ENCODE results near the gene GP5.

GP5 gene

DNA sequence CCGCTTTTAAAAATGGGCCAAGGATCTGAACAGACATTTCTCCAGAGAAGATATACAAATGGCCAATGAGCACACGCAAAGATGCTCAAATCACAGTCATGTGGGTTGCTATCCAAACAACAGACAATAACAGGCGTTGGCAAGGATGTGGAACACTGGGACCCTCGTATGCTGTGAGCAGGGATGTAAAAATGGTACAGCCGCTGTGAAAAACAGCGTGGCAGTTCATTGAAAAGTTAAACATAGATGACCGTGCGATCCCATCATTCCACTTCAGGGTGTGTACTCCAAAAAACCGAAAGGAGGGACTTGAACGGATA, 22.9 kb downstream of the GP5 start:
- no peak for DNase-seq (ENCODE audit: low spot score)

DNA sequence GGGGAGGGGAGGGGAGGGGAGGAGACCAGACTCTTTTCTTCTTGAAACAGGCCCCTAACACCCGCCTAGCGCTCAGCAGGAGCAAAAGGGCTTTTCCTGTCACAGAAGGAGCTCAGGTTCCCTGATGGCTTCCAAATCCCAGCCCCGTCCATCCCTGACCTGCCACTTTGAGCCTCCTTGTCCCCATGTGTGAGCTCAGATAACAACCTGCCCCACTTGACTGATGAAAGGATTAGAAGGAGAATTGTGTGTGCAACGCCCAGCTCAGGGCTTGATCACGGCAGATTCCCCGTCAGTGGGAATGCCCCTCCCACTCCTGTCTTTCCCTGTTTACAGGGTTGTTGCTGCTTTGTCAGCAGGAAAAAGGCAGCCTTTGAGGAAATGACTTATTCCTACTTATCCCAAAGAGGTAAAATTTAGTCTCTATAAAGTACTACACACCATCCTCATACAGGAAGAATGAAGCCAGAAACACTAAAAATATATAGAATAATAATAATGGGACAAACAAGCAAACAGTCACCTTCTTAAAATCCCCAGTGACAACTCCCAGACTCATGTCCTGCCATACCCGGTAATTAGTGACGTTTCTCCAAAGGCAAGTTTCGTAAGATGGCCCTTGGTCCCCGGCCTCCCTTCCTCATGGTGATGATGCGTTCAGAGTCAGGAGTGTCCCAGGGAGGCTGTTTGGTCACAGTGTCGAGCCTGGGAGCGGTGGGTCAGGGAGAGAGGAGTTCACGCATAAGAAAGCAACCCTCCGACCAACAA, 23.4 kb downstream of the GP5 start:
- peak; percentile 63 for DNase-seq (ENCODE audit: low spot score)

DNA sequence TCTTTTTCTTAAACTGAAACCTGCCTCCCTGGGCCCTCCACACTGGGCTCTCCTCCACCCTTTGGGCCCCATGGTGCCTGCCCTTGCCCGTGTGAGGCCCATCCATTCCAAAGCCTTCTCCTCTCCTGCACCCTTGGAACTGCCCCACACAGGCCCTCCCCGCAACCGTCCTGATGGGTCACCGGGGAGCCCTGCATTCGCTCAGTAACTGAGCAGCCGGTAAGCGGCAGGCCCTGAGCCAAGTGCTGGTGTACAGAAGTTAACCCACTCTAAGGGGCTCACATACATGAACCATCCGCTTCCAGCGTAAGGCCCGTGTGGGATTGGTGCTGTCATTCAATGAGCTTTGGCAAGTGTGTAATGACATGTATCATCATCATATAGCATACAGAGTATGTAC, 24.1 kb downstream of the GP5 start:
- DNase-seq (ENCODE audit: low spot score) = no peak

DNA sequence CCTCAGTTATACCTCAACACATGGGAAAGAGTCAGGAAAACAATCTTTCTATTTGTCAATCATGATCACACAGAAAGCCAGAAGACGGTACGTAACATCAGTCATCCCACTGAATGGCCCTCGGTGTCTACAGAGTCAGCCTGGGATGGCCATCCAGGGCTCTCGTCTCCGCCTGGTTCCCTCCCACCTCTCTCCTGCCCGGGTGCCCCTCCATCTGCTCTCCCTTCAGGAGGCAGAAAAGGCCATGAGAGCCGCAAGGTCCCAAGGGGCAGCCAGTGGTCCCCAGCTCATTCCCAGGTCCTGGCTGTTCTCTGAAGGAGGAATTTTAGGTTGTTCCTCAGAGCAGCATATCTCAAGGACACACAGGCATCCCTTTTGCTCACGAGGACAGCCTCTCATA, 25.2 kb downstream of the GP5 start:
- DNase-seq (ENCODE audit: low spot score) = no peak

DNA sequence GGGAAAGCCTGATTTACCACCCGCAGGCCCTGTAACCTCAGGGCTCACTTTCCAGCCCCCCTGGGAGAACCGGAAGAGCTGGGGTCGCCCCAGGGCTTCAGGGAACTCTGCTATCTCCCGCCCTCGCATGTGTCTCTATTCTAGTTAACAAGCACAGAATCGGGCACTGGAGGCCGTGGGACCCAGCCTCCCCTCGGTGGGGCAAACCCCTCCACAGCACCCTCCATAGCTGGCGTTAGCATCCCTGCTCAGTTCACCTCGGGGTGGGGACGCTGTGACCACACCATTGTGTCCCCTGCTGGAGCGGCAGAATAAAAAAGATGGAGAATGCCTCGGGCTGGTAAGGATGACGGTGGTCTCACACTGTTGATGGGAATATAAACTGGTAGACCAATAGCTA, 26.0 kb downstream of the GP5 start:
- DNase-seq (ENCODE audit: low spot score) = no peak

DNA sequence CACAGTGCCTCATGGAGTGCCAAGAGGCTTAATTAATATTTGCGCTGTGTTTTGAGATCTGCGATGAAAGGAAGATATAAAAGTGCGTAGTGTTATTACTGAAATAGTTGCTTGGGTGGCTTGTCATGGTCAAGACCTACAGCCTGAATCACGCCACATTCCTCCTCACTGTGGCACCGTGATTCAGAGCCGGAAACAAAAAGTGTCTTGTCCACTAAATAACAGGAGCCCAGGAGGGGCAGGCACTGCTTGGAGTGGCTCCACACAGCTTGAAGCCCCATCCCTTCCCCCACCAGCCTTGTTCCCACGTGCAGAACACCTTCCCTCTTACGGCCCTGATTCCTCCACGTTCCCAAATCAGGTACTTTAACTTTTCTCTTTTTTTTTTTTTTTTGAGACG, 28.3 kb downstream of the GP5 start:
- DNase-seq (ENCODE audit: low spot score) = no peak

DNA sequence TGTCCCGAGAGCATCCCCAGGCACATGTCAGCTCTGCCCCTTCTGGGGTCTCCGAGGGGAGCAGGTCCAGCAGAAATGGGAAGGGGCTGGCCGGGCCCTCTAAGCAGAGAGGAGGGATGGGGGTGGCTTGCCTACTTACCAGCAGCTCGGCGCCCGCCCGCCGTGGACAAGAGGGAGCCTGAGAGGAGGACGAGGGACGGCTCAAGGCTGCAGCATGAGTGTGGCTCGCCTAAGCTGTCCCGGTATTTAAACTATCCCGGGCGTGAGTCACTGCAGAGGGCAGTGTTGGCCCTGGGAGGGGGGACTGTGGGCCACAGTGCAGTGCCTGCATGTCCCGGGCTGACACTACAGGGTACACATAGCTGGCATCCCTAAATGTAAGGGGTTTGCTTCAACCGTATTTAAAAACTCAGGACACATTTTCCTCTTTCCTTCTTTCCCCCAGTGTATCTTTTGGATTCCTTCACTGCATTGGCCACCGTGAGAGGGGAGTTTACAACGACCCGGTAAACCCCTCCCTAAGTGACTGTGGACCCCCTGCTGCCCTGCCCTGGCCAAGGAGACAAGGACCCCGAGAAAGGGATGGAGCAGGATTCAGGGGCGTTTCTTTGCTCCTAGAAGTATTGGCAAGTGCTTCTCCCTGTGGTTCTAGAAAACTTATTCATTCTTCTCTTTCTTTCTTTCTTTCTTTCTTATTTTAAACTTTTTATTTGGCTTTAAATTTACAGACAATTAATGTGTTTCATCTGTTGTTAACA, 29.4 kb downstream of the GP5 start, which contains the start of gene LRRC15:
LRRC15 (minus strand) TSS at position 222 of the 758 bp plus-strand sequence. CDS start 8,700 bp downstream, outside the sequence.
- DNase-seq (ENCODE audit: low spot score) = peak; percentile 76

DNA sequence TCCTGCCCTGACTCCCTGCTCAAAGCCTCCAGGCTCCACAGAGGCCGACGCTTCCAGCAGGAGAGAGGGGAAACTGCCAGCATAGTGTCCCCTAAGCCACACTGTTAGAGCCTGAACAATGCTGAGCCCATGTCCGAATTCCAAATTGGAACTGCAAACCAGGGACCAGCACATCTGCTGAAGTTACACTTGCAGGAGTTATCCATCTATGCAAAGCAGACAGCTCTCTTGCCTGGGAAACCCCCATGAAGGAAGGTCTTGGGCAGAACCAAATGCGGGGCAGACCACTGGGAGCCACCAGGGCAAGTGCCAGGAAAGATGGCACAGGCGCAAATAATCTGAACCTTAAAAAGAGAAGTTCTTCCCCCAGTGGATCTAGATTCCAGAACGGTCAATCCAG, 30.1 kb downstream of the GP5 start:
- no peak for DNase-seq (ENCODE audit: low spot score)

DNA sequence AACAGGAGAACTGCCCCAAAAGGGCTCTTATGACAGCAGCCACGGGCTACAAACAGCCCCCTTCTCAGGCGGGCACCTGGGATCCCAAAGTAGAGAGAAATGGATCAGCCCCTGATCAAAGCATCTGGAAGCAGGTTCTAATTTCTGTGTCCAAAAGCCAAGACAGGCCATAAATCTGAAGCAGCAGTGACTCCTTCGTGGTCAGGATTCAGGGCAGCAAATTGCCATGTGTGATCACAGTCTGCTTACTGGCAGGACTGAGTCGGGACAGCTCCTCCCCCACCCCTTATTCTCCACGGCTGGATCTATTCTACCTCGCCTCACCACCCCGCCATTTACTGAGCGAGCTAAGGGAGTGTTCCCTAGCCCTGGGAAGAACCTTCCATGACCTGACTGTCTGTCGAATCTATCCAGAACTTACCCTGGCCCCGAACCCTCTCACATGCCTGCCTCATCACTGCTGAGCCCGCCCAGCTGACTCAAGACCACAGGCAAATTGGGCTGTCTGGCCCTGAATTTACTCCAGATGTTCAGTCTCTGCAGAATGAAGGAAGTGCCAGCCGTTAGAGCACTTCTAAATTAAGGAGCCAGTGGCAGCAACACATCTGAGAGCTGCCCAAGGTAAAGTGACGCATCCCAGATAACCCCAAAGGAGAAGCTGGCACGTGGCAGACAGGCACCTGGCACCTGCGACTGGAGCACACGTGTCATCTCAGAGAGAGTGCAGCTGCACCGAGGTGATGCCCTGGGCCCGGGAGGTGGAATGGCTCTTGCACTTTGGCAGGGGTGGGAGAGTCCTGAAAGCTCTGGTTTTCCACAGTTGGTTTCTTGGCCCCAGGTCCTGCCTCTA, 30.8 kb downstream of the GP5 start:
- DNase-seq (ENCODE audit: low spot score) = no peak

DNA sequence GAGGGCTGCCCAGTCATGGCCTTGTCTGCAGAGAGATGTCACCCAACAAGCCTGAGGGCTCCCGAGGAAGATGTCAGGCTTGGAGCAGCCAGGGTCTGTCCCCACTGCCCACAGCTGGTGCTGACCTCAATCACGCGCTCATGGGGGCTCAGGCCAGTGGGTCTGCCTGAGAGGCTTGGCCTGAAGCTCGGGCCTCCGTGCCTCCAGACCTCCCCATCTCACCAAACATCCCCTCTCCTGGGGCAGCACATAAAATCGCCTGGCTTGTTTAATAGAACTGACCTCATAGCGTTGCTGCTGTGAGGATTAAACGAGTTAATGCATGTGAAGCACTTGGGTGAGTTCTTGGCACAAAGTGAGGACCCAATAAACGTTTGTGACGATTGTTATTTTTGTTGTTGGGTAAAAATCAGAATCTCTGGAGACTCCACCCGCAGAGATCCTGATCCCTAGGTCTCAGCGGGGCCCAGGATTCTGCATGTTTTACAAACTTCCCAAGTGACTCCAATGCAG, 33.0 kb downstream of the GP5 start:
- DNase-seq (ENCODE audit: low spot score) = no peak

DNA sequence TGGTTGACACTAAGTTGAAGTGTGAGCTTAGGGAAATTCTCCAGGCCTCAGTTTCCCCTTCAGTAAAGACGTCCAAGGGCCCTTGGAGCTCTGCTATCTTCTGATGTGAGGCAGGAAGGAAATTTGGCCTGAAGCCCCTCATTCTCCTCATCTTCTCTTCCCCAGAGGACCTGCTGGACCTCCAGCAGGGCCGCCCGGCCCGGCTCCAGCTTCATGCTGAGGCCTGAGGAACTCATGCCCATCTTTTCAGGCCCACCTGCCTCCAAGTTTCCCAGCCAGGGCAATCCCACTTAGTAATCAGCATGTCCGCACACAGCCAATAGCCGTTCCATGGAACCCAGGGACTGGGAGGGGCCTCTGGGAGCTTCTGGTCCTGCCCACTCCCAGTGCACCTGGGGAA, 33.5 kb downstream of the GP5 start:
- DNase-seq (ENCODE audit: low spot score) = no peak

DNA sequence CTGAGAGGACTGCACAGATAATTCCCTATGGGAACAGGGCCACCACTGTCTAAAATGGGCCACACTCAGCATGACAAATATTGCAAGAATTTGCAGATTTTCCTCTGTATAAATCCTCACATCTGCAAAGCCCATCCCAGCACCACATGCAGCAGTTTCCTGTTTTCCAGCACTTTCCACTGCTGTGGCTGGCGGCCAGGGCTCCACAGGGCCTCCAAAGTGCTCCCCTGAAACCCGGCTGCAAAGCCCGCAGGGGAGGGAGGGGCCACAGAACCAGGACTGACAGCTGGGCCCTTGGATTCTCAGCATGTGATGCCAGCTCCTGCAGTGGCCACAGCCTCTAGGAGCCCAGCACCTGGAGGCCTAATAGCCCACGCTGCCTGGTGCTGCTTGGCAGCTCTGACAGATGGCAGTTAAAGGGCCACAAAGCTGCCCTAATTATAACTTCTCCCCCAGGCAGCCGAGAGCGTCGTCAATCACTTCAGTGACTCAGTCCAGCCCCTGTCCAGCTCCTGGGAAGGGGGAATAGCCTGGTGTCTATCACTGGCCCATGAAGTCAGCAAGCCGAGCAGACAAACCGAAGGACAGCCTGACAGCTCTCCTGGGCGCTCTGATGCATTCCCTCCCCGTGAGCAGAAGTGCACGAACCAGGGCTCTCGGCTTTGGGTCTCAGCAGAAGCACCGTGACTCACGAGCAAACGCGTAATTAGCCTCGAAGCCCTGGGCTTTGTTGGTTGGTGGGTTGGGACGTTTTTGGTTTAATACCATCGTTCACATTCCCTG, 34.2 kb downstream of the GP5 start:
- DNase-seq (ENCODE audit: low spot score) = no peak

DNA sequence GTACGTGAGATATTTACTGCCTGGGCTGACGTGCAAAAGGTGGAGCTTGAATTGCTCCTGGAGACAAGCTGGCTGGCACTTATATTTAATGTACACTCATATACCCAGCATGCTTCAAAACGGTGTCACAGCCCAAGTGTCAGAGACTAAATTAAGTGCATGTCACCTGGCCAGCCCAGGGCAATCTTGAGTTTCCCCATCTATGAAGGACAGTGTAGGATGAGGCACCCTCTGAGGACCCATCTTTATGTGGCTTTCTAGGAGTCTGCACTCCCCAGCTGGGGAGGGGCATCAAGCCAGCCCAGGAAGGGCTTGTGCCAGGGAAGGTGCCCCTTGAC, 34.8 kb downstream of the GP5 start:
- DNase-seq (ENCODE audit: low spot score) = no peak

DNA sequence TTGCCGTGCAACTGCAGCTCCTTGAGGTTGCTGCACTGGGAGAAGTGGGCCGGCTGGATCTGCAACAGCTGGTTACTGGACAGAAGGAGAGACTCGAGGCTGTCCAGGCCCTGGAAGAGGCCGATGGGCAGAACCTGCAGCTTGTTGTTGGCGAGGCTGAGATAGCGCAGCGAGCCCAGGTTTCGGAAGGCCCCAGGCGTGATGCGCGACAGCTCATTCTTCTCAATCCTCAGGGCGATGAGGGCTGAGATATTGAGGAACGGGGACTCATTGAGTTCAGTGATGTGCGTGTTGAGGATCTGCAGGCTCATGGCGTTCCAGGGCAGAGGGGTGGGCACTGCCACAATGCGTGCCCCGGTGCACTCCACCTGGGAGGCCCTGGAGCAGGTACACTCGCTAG, 38.5 kb downstream of the GP5 start:
- no peak for DNase-seq (ENCODE audit: low spot score)

DNA sequence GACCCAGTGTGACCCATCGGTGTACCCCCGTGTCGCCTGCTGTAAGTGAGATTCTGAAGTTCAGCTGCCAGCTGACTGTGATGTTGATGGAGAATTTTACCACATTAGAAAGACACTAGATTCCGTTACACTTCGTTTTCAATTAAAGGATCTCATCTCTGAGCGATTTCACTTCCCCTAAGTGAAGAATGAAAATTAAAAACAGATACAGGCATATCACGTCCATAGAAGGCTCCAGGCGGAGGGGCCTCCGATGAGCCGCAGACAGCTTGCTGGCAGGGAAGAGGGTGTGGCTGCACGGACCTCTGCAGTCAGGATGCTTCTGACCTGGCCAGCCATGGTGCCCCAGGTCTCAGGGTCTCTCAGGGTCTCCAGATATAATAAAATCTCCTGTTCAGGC, 41.4 kb downstream of the GP5 start:
- DNase-seq (ENCODE audit: low spot score) = no peak

DNA sequence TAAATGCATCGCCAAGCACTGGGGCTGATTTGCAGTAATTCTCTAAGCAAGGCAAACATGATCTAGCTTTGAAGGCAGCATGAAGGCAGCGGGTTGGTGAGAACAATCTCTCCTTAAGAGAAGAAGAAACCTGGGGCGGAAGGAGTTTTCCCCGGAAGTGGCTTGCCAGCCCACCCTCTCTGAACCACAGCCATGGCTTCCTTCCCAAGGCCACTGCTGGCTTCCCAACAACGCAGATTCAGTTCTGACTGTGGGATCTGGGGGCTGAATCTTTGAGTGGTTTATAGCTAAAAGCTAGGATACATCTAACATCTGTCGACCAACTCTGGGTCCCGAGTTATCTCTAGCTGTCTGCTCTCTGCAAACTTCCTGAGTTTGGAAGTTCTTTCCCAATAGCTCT, 43.7 kb downstream of the GP5 start:
- DNase-seq (ENCODE audit: low spot score) = no peak

DNA sequence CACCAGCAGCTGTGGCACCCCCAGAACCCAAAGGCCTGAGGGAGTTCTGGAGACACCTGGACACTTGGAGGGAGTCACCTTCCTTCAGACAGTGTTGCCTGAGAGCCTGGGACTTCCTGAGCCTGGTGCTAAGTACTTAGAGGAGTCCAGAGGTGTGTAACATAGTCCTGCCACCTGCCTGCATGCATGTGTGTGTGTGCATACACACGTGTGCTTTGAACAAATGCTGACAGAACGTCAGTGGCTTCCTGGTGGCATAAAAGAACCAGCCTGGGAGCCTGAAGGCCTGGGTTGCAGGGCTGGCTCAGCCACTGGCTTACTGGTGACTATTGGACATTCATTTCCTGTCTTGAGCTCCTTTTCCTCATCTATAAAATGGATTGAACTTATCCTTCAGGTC, 44.8 kb downstream of the GP5 start:
- DNase-seq (ENCODE audit: low spot score) = no peak

DNA sequence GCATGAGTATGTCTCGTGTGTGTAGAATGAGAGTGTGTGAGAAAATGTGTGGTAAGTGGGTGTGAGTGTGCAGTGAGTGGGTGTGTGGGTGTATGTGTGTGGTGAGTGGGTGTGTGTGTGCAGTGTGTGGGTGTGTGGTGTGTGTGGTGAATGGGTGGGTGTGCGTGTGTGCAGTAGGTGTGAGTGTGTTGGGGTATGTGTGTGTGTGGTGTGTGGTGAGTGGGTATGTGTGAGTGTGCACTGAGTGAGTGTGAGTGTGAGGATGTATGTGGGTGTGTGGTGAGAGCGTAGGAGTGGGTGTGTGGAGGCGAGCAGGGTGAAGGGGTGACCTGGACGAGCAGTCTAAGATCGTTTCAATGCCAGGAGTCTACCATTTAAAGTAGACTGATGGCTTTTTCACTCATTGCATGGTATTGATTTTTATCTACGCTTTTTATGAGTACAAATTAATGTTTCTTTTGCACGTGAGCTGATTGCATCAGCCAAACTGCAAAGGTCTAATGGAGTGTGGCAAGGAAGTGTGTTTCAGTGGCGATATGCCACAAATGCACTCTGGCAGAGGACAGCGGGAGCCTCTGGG, 46.3 kb downstream of the GP5 start:
- no peak for DNase-seq (ENCODE audit: low spot score)

DNA sequence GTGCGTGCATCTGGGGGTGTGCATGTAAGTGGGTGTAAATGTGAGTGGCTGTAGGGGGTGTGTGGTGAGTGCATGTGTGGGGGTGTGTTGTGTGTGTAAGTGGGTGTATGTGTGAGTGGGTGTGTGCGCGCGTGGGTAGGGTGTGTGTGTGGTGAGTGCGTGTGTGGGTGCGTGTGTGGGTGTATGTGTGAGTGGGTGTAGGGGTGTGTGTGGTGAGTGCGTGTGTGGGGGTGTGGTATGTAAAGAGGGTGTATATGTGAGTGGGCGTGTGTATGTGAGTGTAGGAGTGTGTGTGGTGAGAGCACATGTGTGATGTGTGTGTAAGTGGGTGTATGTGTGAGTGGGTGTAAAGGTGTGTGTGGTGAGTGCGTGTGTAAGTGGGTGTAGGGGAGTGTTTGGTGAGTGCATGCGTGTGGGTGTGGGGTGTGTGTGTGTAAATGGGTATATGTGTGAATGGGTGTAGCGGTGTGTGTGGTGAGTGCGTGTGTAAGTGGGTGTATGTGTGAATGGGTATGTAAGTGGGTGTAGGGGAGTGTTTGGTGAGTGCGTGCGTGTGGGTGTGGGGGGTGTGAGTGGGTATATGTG, 47.0 kb downstream of the GP5 start:
- no peak for DNase-seq (ENCODE audit: low spot score)

DNA sequence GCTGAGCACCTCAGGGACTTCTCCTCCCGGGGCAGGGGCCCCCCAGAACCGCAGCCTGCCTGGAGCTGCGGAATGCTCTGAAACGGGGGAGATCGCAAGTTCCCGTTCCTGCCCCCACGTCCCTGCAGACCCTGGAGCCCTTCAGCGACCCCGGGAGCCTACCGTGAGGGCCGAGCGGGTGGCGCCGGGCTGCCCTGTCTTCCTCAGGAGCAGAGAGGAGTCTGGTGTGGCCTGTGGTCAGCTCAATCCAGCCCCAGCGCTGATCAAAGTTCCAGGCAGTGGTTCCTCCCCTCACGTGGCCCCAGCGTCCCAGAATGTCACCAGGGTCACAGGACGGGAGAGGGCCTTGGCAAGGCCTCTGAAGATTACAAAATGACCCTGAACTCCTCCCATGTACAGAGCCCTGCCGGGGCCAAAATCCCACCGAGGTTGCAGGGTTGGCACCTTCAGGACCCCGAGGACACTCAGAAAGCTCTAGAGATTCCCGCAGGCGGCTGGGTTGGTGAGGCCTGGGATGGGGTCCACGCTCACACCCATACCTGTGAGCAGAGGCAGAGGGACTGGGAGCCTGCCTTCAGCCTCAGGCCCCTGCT, 47.9 kb downstream of the GP5 start, which contains the start of gene CPN2:
CPN2 (minus strand) TSS at position 249 of the 593 bp plus-strand sequence. CDS start 8,626 bp downstream, outside the sequence.
- no peak for DNase-seq (ENCODE audit: low spot score)

DNA sequence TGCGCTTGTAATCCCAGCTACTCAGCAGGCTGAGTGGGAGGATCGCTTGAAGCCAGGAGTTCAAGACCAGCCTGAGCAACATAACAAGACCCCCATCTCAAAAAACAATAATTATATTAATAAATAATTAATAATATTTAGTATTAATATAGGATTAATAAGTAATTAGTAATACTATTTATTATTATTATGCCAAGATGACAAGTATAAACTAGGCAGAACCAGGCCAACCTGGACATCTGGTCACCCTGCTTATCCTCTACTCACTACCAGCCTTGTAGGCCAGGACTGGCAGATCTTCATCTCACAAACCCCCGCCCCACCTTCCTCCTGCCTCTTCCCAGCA, 48.4 kb downstream of the GP5 start:
- DNase-seq (ENCODE audit: low spot score) = no peak

All from ecto neural progenitor cell (in vitro differentiated cells).